H1 (cell line): ENCODE data around the gene AGR2. TPM values are rescaled to one million over a fixed set of nuclear protein-coding genes. Genes with fewer than 3 reads are reported as not detected.

Experiments
- GTF2F1 ChIP-seq: IDR thresholded peaks from 2 replicates; pipeline ENCODE4 v1.6.1; 2012; ENCODE audit warnings: low read depth, low read length, improper control_type of control experiment, borderline replicate concordance
- POU5F1 ChIP-seq: IDR thresholded peaks from 2 replicates; pipeline ENCODE4 v1.6.1; 2011; ENCODE audit warnings: low read depth, mild to moderate bottlenecking, low read length, moderate library complexity
- SIN3A ChIP-seq, 2 experiments: IDR thresholded peaks in 1 of 2; conservative IDR thresholded peaks in 1 of 2; 2 replicates each; pipeline ENCODE4 v1.6.1; 2011 to 2012; ENCODE audit warnings: low read length in 2 of 2, improper control_type of control experiment in 1 of 2, low read depth in 1 of 2, mild to moderate bottlenecking in 1 of 2
- TCF12 ChIP-seq: IDR thresholded peaks from 2 replicates; pipeline ENCODE4 v1.6.1; 2011; ENCODE audit warnings: low read depth, mild to moderate bottlenecking, low read length
- polyA plus RNA-seq, 7 experiments: library from polyadenylated mRNA; depleted of rRNA in 3 of 7; stranded (reverse) in 5 of 7; unstranded in 2 of 7; fragments of >200 nt in 5 of 7; fragments of 200-250 nt in 2 of 7; gene quantifications; 1 replicate in 5 of 7; 2 replicates in 1 of 7; 4 replicates in 1 of 7; pipeline versions ENCODE4 v1.2.1 to v1.2.3, GENCODE V29; 2011 to 2013; ENCODE audit warnings: missing spikeins in 2 of 7, mixed read lengths in 2 of 7
- total RNA-seq: library from RNA; stranded (reverse); fragmentation: NEBNext Ultra II Directional; extraction: Animal tissue kit (Norgen Biotek cat#: 25700); gene quantifications from 2 replicates; pipeline ENCODE4 v1.2.1, GENCODE V29; 2021

The AGR2 gene
- total and polyA plus RNA-seq, 2 of the 8 experiments (the other 6 are each of a cell fraction or from before 2014, with no cell fraction given) = not detected

- TF ChIP-seq SIN3A (conservative IDR thresholded peaks at IDR 0.05 in 1 of 2, IDR thresholded peaks at IDR 0.05 in 1 of 2; ENCODE audit: low read depth in 1 of 2, low read length in 2 of 2) (no peak), POU5F1 (no peak), GTF2F1 (no peak), TCF12 (no peak)
These were observed 39.4 kb downstream of the AGR2 start (continued) for GRCh38 chr7:16765436-16765859.
